A549 (cell line): ENCODE data around the gene ZNF324. TPM values are rescaled to one million over a fixed set of nuclear protein-coding genes. Genes with fewer than 3 reads are reported as not detected.

Experiments used
- ATAC-seq, 2 experiments: fragments of 200-7000 bp in 1 of 2; fragments of >200 bp in 1 of 2; cut with Nextera tagmentation in 1 of 2; cut with Tn5 transposase in 1 of 2; 3 replicates each; pipeline versions ENCODE4 v1.8.0 to v1.9.1; 2018 to 2020; ENCODE audit warnings: mild to moderate bottlenecking in 1 of 2, moderate library complexity in 1 of 2
- CTCF ChIA-PET: fragments of 300-600 bp; sonication (Branson Sonifier 250); formaldehyde crosslinking; extraction: SDS; loops from one replicate; lab custom pipeline; 2021; ENCODE audit warnings: antibody characterized with exemption, inconsistent platforms; lab: Yijun Ruan, JAX
- POLR2A ChIA-PET: fragments of 350-600 bp; formaldehyde crosslinking; extraction: SDS; loops from one replicate; lab custom pipeline; 2021; ENCODE audit warnings: antibody characterized with exemption, inconsistent platforms; lab: Yijun Ruan, JAX
- DNase-seq, 2 experiments: peaks; one replicate each; pipeline versions ENCODE4 v3.0.0 to v3.0.0-alpha.2; 2011 to 2016; ENCODE audit warnings: low read depth in 1 of 2, low spot score in 1 of 2
- FAIRE-seq: peaks from 2 replicates; lab custom pipeline; 2011; peaks lifted over from hg19 to GRCh38; lab: Jason Lieb, UNC
- H3K27ac ChIP-seq, 2 experiments: fragments of >200 bp; sonication (Bioruptor Twin); formaldehyde crosslinking; 3 replicates each; pipeline ENCODE4 v1.5.1; 2016 to 2017
- H3K4me1 ChIP-seq: fragments of >200 bp; sonication (Bioruptor Twin); formaldehyde crosslinking; 3 replicates; pipeline ENCODE4 v1.6.1; 2016
- H3K4me2 ChIP-seq: fragments of >200 bp; sonication (Bioruptor Twin); formaldehyde crosslinking; 3 replicates; pipeline ENCODE4 v1.6.1; 2016
- H3K4me3 ChIP-seq: fragments of >200 bp; sonication (Bioruptor Twin); formaldehyde crosslinking; 3 replicates; pipeline ENCODE4 v1.5.1; 2016
- H3K9me3 ChIP-seq: fragments of >200 bp; sonication (Bioruptor Twin); formaldehyde crosslinking; 3 replicates; pipeline ENCODE4 v1.6.1; 2016
- BHLHE40 ChIP-seq: IDR thresholded peaks from 2 replicates; pipeline ENCODE4 v1.6.1; 2012; ENCODE audit warnings: low read depth, low read length, inconsistent platforms
- FOXS1 ChIP-seq: fragments of 250-450 bp; sonication (Bioruptor Pico); IDR thresholded peaks from 2 replicates; pipeline ENCODE4 v1.5.0; 2020; ENCODE audit warnings: mild to moderate bottlenecking, moderate library complexity
- JUNB ChIP-seq: fragments of >200 bp; sonication (Bioruptor Twin); formaldehyde crosslinking; IDR thresholded peaks from 2 replicates; pipeline ENCODE4 v1.6.1; 2016
- MAFK ChIP-seq: fragments of 450-650 bp; IDR thresholded peaks from 2 replicates; pipeline ENCODE4 v1.6.1; 2014; ENCODE audit not compliant: partially characterized antibody
- MAZ ChIP-seq: fragments of 150-350 bp; IDR thresholded peaks from 2 replicates; pipeline ENCODE4 v1.6.1; 2014; ENCODE audit warnings: antibody characterized with exemption, low read depth, low read length, borderline replicate concordance
- NPAS2 ChIP-seq: fragments of 250-450 bp; sonication (Bioruptor Pico); IDR thresholded peaks from 2 replicates; pipeline ENCODE4 v1.8.0; 2022; ENCODE audit warnings: mild to moderate bottlenecking, moderate library complexity, borderline replicate concordance
- NR3C1 ChIP-seq: fragments of >200 bp; sonication (Bioruptor Twin); formaldehyde crosslinking; IDR thresholded peaks from 3 replicates; pipeline ENCODE4 v1.6.1; 2017
- POLR2A ChIP-seq: IDR thresholded peaks from 2 replicates; pipeline ENCODE4 v1.6.1; 2012; ENCODE audit warnings: mild to moderate bottlenecking, low read length
- RAD21 ChIP-seq, 2 experiments: fragments of >200 bp in 1 of 2; sonication (Bioruptor Twin) in 1 of 2; formaldehyde crosslinking in 1 of 2; IDR thresholded peaks in 1 of 2; conservative IDR thresholded peaks in 1 of 2; 2 replicates in 1 of 2; 3 replicates in 1 of 2; pipeline ENCODE4 v1.6.1; 2012 to 2018; ENCODE audit warnings: inconsistent platforms in 1 of 2
- RARB ChIP-seq: fragments of 250-450 bp; sonication (Bioruptor Pico); IDR thresholded peaks from 2 replicates; pipeline ENCODE4 v1.8.0; 2021; ENCODE audit warnings: mild to moderate bottlenecking, moderate library complexity
- TP53 ChIP-seq: fragments of 250-450 bp; sonication (Bioruptor Pico); IDR thresholded peaks from 2 replicates; pipeline ENCODE4 v1.5.0; 2021; ENCODE audit warnings: mild to moderate bottlenecking, moderate library complexity
- ZC3H11A ChIP-seq: fragments of 450-650 bp; IDR thresholded peaks from 2 replicates; pipeline ENCODE4 v1.6.1; 2014; ENCODE audit warnings: antibody characterized with exemption, mild to moderate bottlenecking
- WGBS: methylation state at CpG from one replicate; pipeline ENCODE4 v1.1.6; 2017; ENCODE audit errors: missing lambda C conversion rate; 5-methylcytosine and 5-hydroxymethylcytosine counted together
- polyA plus RNA-seq, 4 experiments: library from polyadenylated mRNA; depleted of rRNA in 3 of 4; stranded (reverse); fragments of >200 nt; fragmentation: RNase III in 1 of 4; extraction: RNeasy Plus Mini Kit Qiagen cat#74134 plus additional on column Dnase treatment in 1 of 4; gene quantifications; 2 replicates in 3 of 4; 3 replicates in 1 of 4; pipeline ENCODE4 v1.2.3, GENCODE V29; 2011 to 2017
- TF ChIP-seq, protein P1 (sequence below): fragments of >200 bp; sonication (Bioruptor Twin); formaldehyde crosslinking; IDR thresholded peaks from 2 replicates; pipeline ENCODE4 v1.6.1; 2016
- TF ChIP-seq, protein P2 (sequence below): fragments of 200-600 bp; sonication (generic); IDR thresholded peaks from 2 replicates; pipeline ENCODE4 v1.6.1; 2016; ENCODE audit warnings: antibody characterized with exemption, mild to moderate bottlenecking, moderate library complexity
- TF ChIP-seq, protein P3 (sequence below): fragments of 450-650 bp; IDR thresholded peaks from 2 replicates; pipeline ENCODE4 v1.6.1; 2014; ENCODE audit warnings: antibody characterized with exemption
- TF ChIP-seq, protein P4 (sequence below): fragments of >200 bp; sonication (Bioruptor Twin); formaldehyde crosslinking; IDR thresholded peaks from 3 replicates; pipeline ENCODE4 v1.6.1; 2016
- TF ChIP-seq, protein P5 (sequence below): fragments of 250-450 bp; sonication (Bioruptor Pico); IDR thresholded peaks from 2 replicates; pipeline ENCODE4 v1.5.0; 2021; ENCODE audit warnings: mild to moderate bottlenecking, moderate library complexity, borderline replicate concordance
- TF ChIP-seq, protein P6 (sequence below): IDR thresholded peaks from 2 replicates; pipeline ENCODE4 v1.6.1; 2012; ENCODE audit warnings: low read depth, borderline replicate concordance

ZNF324 gene
- polyA plus RNA-seq, 2 of the 4 experiments (the other 2 are of a cell fraction), result 3.0 to 6.9 TPM

DNA sequence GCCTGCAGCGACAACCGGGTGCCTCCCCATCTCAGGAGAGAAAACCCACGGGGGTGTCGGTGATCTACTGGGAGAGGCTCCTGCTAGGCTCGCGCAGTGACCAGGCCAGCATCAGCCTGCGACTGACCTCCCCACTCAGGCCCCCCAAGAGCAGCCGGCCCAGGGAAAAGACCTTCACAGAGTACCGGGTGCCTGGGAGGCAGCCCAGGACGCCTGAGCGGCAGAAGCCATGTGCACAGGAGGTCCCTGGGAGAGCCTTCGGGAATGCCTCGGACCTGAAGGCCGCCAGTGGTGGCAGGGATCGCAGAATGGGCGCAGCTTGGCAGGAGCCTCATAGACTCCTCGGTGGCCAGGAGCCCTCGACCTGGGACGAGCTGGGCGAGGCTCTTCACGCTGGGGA lies 11.6 kb upstream of the ZNF324 start:
- Histone ChIP-seq H3K9me3 (peaks cover under 1% of the 10 kb centered on the region; the same call in 2 of the 3 replicates), H3K27ac (no peak overlapping the region), H3K4me3 (no peak overlapping the region), H3K4me1 (no peaks in the 10 kb centered on the region), H3K4me2 (no peak overlapping the region)
- DNase-seq, result no peak
- no peak for ATAC-seq
- POLR2A ChIA-PET, result no interaction called here
- FAIRE-seq, result no peak
- CTCF ChIA-PET, result interaction anchor here (0.6 to 1.0 kb wide), 3 partner anchors 8 to 38 kb away, joined by 3 read pairs; no protein-coding TSS in a partner anchor
- TF ChIP-seq BHLHE40 (no peak), NPAS2 (no peak)
- TF ChIP-seq, protein P1, sequence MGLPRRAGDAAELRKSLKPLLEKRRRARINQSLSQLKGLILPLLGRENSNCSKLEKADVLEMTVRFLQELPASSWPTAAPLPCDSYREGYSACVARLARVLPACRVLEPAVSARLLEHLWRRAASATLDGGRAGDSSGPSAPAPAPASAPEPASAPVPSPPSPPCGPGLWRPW, result no peak
- 91% methylated on average over 16 of the region's 21 CpGs for WGBS

DNA sequence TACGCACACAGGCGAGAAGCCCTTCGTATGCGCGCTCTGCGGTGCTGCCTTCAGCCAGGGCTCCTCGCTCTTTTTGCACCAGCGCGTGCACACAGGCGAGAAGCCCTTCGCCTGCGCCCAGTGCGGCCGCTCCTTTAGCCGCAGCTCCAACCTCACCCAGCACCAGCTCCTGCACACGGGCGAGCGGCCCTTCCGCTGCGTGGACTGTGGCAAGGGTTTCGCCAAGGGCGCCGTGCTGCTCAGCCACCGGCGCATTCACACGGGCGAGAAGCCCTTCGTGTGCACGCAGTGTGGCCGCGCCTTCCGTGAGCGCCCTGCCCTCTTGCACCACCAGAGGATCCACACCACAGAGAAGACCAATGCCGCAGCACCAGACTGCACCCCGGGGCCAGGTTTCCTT lies 10.8 kb upstream of the ZNF324 start:
- no peak for ATAC-seq
- TF ChIP-seq FOXS1 (CRISPR knock-in tag) (no peak), MAFK (no peak), RAD21 (conservative IDR thresholded peaks at IDR 0.05 in 1 of 2, IDR thresholded peaks at IDR 0.05 in 1 of 2) (no peak), MAZ (no peak), ZC3H11A (no peak), RARB (CRISPR knock-in tag) (no peak), JUNB (no peak), BHLHE40 (no peak), TP53 (CRISPR knock-in tag) (no peak), POLR2A (no peak), NR3C1 (no peak)
- TF ChIP-seq, protein P2, sequence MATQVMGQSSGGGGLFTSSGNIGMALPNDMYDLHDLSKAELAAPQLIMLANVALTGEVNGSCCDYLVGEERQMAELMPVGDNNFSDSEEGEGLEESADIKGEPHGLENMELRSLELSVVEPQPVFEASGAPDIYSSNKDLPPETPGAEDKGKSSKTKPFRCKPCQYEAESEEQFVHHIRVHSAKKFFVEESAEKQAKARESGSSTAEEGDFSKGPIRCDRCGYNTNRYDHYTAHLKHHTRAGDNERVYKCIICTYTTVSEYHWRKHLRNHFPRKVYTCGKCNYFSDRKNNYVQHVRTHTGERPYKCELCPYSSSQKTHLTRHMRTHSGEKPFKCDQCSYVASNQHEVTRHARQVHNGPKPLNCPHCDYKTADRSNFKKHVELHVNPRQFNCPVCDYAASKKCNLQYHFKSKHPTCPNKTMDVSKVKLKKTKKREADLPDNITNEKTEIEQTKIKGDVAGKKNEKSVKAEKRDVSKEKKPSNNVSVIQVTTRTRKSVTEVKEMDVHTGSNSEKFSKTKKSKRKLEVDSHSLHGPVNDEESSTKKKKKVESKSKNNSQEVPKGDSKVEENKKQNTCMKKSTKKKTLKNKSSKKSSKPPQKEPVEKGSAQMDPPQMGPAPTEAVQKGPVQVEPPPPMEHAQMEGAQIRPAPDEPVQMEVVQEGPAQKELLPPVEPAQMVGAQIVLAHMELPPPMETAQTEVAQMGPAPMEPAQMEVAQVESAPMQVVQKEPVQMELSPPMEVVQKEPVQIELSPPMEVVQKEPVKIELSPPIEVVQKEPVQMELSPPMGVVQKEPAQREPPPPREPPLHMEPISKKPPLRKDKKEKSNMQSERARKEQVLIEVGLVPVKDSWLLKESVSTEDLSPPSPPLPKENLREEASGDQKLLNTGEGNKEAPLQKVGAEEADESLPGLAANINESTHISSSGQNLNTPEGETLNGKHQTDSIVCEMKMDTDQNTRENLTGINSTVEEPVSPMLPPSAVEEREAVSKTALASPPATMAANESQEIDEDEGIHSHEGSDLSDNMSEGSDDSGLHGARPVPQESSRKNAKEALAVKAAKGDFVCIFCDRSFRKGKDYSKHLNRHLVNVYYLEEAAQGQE, result no peak
- TF ChIP-seq, protein P3, sequence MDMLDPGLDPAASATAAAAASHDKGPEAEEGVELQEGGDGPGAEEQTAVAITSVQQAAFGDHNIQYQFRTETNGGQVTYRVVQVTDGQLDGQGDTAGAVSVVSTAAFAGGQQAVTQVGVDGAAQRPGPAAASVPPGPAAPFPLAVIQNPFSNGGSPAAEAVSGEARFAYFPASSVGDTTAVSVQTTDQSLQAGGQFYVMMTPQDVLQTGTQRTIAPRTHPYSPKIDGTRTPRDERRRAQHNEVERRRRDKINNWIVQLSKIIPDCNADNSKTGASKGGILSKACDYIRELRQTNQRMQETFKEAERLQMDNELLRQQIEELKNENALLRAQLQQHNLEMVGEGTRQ, result no peak
- TF ChIP-seq, protein P4, sequence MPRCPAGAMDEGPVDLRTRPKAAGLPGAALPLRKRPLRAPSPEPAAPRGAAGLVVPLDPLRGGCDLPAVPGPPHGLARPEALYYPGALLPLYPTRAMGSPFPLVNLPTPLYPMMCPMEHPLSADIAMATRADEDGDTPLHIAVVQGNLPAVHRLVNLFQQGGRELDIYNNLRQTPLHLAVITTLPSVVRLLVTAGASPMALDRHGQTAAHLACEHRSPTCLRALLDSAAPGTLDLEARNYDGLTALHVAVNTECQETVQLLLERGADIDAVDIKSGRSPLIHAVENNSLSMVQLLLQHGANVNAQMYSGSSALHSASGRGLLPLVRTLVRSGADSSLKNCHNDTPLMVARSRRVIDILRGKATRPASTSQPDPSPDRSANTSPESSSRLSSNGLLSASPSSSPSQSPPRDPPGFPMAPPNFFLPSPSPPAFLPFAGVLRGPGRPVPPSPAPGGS, result no peak
- TF ChIP-seq, protein P5, sequence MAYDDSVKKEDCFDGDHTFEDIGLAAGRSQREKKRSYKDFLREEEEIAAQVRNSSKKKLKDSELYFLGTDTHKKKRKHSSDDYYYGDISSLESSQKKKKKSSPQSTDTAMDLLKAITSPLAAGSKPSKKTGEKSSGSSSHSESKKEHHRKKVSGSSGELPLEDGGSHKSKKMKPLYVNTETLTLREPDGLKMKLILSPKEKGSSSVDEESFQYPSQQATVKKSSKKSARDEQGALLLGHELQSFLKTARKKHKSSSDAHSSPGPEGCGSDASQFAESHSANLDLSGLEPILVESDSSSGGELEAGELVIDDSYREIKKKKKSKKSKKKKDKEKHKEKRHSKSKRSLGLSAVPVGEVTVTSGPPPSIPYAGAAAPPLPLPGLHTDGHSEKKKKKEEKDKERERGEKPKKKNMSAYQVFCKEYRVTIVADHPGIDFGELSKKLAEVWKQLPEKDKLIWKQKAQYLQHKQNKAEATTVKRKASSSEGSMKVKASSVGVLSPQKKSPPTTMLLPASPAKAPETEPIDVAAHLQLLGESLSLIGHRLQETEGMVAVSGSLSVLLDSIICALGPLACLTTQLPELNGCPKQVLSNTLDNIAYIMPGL (CRISPR knock-in tag), result no peak
- TF ChIP-seq, protein P6, sequence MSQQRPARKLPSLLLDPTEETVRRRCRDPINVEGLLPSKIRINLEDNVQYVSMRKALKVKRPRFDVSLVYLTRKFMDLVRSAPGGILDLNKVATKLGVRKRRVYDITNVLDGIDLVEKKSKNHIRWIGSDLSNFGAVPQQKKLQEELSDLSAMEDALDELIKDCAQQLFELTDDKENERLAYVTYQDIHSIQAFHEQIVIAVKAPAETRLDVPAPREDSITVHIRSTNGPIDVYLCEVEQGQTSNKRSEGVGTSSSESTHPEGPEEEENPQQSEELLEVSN, result no peak
- WGBS, result 97% methylated on average over 35 of the region's 35 CpGs
- H3K27ac ChIP-seq, result no peak overlapping the region
- H3K4me1 ChIP-seq, result no peaks in the 10 kb centered on the region
- ChIA-PET CTCF (interaction anchor here (0.6 to 1.5 kb wide), 3 partner anchors 10 to 39 kb away, joined by 3 to 4 read pairs (median 3); partner anchors contain the start of gene ZNF324), POLR2A (no interaction called here)
- DNase-seq, result no peak
- no peak overlapping the region for H3K4me3 ChIP-seq
- no peak for FAIRE-seq
- no peaks in the 10 kb centered on the region for H3K9me3 ChIP-seq
- H3K4me2 ChIP-seq, result no peak overlapping the region
